A549 (cell line): ENCODE data around the gene TFR2. TPM values are rescaled to one million over a fixed set of nuclear protein-coding genes. Genes with fewer than 3 reads are reported as not detected.

Experiments used
- ATAC-seq, 2 experiments: fragments of 200-7000 bp in 1 of 2; fragments of >200 bp in 1 of 2; cut with Nextera tagmentation in 1 of 2; cut with Tn5 transposase in 1 of 2; 3 replicates each; pipeline versions ENCODE4 v1.8.0 to v1.9.1; 2018 to 2020; ENCODE audit warnings: mild to moderate bottlenecking in 1 of 2, moderate library complexity in 1 of 2
- CTCF ChIA-PET: fragments of 300-600 bp; sonication (Branson Sonifier 250); formaldehyde crosslinking; extraction: SDS; loops from one replicate; lab custom pipeline; 2021; ENCODE audit warnings: antibody characterized with exemption, inconsistent platforms; lab: Yijun Ruan, JAX
- POLR2A ChIA-PET: fragments of 350-600 bp; formaldehyde crosslinking; extraction: SDS; loops from one replicate; lab custom pipeline; 2021; ENCODE audit warnings: antibody characterized with exemption, inconsistent platforms; lab: Yijun Ruan, JAX
- DNase-seq, 2 experiments: peaks; one replicate each; pipeline versions ENCODE4 v3.0.0 to v3.0.0-alpha.2; 2011 to 2016; ENCODE audit warnings: low read depth in 1 of 2, low spot score in 1 of 2
- FAIRE-seq: peaks from 2 replicates; lab custom pipeline; 2011; peaks lifted over from hg19 to GRCh38; lab: Jason Lieb, UNC
- H3K27ac ChIP-seq, 2 experiments: fragments of >200 bp; sonication (Bioruptor Twin); formaldehyde crosslinking; 3 replicates each; pipeline ENCODE4 v1.5.1; 2016 to 2017
- H3K4me1 ChIP-seq: fragments of >200 bp; sonication (Bioruptor Twin); formaldehyde crosslinking; 3 replicates; pipeline ENCODE4 v1.6.1; 2016
- H3K4me2 ChIP-seq: fragments of >200 bp; sonication (Bioruptor Twin); formaldehyde crosslinking; 3 replicates; pipeline ENCODE4 v1.6.1; 2016
- H3K4me3 ChIP-seq: fragments of >200 bp; sonication (Bioruptor Twin); formaldehyde crosslinking; 3 replicates; pipeline ENCODE4 v1.5.1; 2016
- H3K9me3 ChIP-seq: fragments of >200 bp; sonication (Bioruptor Twin); formaldehyde crosslinking; 3 replicates; pipeline ENCODE4 v1.6.1; 2016
- CHD4 ChIP-seq: fragments of 200-600 bp; sonication (generic); IDR thresholded peaks from 2 replicates; pipeline ENCODE4 v1.6.1; 2016; ENCODE audit warnings: antibody characterized with exemption, mild to moderate bottlenecking, borderline replicate concordance
- CTCF ChIP-seq: fragments of >200 bp; sonication (Bioruptor Twin); formaldehyde crosslinking; IDR thresholded peaks from 3 replicates; pipeline ENCODE4 v1.5.1; 2016
- ELK1 ChIP-seq: fragments of 150-350 bp; IDR thresholded peaks from 2 replicates; pipeline ENCODE4 v1.6.1; 2014; ENCODE audit warnings: low read depth, mild to moderate bottlenecking, low read length
- ESRRA ChIP-seq: fragments of 150-350 bp; IDR thresholded peaks from 2 replicates; pipeline ENCODE4 v1.6.1; 2014; ENCODE audit warnings: mild to moderate bottlenecking, low read length, borderline replicate concordance
- FOSB ChIP-seq: fragments of 250-450 bp; sonication (Bioruptor Pico); IDR thresholded peaks from 2 replicates; pipeline ENCODE4 v1.5.0; 2020; ENCODE audit warnings: mild to moderate bottlenecking, moderate library complexity
- FOXS1 ChIP-seq: fragments of 250-450 bp; sonication (Bioruptor Pico); IDR thresholded peaks from 2 replicates; pipeline ENCODE4 v1.5.0; 2020; ENCODE audit warnings: mild to moderate bottlenecking, moderate library complexity
- HDAC2 ChIP-seq: fragments of 200-600 bp; sonication (generic); IDR thresholded peaks from 2 replicates; pipeline ENCODE4 v1.6.1; 2016
- HES2 ChIP-seq: fragments of >200 bp; sonication (Bioruptor Twin); formaldehyde crosslinking; IDR thresholded peaks from 2 replicates; pipeline ENCODE4 v1.6.1; 2016
- HOXA7 ChIP-seq: fragments of 250-450 bp; sonication (Bioruptor Pico); IDR thresholded peaks from 2 replicates; pipeline ENCODE4 v1.5.0; 2020; ENCODE audit warnings: mild to moderate bottlenecking, moderate library complexity
- HOXB5 ChIP-seq: fragments of 250-450 bp; sonication (Bioruptor Pico); IDR thresholded peaks from 2 replicates; pipeline ENCODE4 v1.5.0; 2020; ENCODE audit warnings: mild to moderate bottlenecking, moderate library complexity
- JUNB ChIP-seq: fragments of >200 bp; sonication (Bioruptor Twin); formaldehyde crosslinking; IDR thresholded peaks from 2 replicates; pipeline ENCODE4 v1.6.1; 2016
- KDM1A ChIP-seq: fragments of 200-600 bp; sonication (generic); IDR thresholded peaks from 2 replicates; pipeline ENCODE4 v1.6.1; 2016; ENCODE audit warnings: low read depth, mild to moderate bottlenecking
- MAFK ChIP-seq: fragments of 450-650 bp; IDR thresholded peaks from 2 replicates; pipeline ENCODE4 v1.6.1; 2014; ENCODE audit not compliant: partially characterized antibody
- MAX ChIP-seq: IDR thresholded peaks from 2 replicates; pipeline ENCODE4 v1.6.1; 2012
- MAZ ChIP-seq: fragments of 150-350 bp; IDR thresholded peaks from 2 replicates; pipeline ENCODE4 v1.6.1; 2014; ENCODE audit warnings: antibody characterized with exemption, low read depth, low read length, borderline replicate concordance
- NFE2L2 ChIP-seq: fragments of 150-350 bp; conservative IDR thresholded peaks from 2 replicates; pipeline ENCODE4 v1.6.1; 2014; ENCODE audit warnings: low read length
- NPAS2 ChIP-seq: fragments of 250-450 bp; sonication (Bioruptor Pico); IDR thresholded peaks from 2 replicates; pipeline ENCODE4 v1.8.0; 2022; ENCODE audit warnings: mild to moderate bottlenecking, moderate library complexity, borderline replicate concordance
- NR3C1 ChIP-seq: fragments of >200 bp; sonication (Bioruptor Twin); formaldehyde crosslinking; IDR thresholded peaks from 3 replicates; pipeline ENCODE4 v1.6.1; 2017
- PHF8 ChIP-seq: fragments of 200-600 bp; sonication (generic); IDR thresholded peaks from 2 replicates; pipeline ENCODE4 v1.6.1; 2016; ENCODE audit warnings: low read depth, mild to moderate bottlenecking, antibody characterized with exemption, moderate library complexity, borderline replicate concordance
- POLR2AphosphoS2 ChIP-seq: conservative IDR thresholded peaks from 2 replicates; pipeline ENCODE4 v1.6.1; 2012; ENCODE audit warnings: low read length, improper control_type of control experiment, inconsistent platforms
- RARB ChIP-seq: fragments of 250-450 bp; sonication (Bioruptor Pico); IDR thresholded peaks from 2 replicates; pipeline ENCODE4 v1.8.0; 2021; ENCODE audit warnings: mild to moderate bottlenecking, moderate library complexity
- RFX5 ChIP-seq: fragments of 450-650 bp; IDR thresholded peaks from 2 replicates; pipeline ENCODE4 v1.7.1; 2014; ENCODE audit warnings: antibody characterized with exemption, mild to moderate bottlenecking, moderate library complexity
- SREBF2 ChIP-seq: fragments of 450-650 bp; IDR thresholded peaks from 2 replicates; pipeline ENCODE4 v1.6.1; 2014; ENCODE audit warnings: mild to moderate bottlenecking, moderate library complexity
- TFCP2L1 ChIP-seq: fragments of 250-450 bp; sonication (Bioruptor Pico); IDR thresholded peaks from 2 replicates; pipeline ENCODE4 v1.5.0; 2021; ENCODE audit warnings: mild to moderate bottlenecking
- ZNF302 ChIP-seq: fragments of 250-450 bp; sonication (Bioruptor Pico); IDR thresholded peaks from 2 replicates; pipeline ENCODE4 v1.9.0; 2021; ENCODE audit warnings: inconsistent platforms, mild to moderate bottlenecking, moderate library complexity
- WGBS: methylation state at CpG from one replicate; pipeline ENCODE4 v1.1.6; 2017; ENCODE audit errors: missing lambda C conversion rate; 5-methylcytosine and 5-hydroxymethylcytosine counted together
- polyA plus RNA-seq, 4 experiments: library from polyadenylated mRNA; depleted of rRNA in 3 of 4; stranded (reverse); fragments of >200 nt; fragmentation: RNase III in 1 of 4; extraction: RNeasy Plus Mini Kit Qiagen cat#74134 plus additional on column Dnase treatment in 1 of 4; gene quantifications; 2 replicates in 3 of 4; 3 replicates in 1 of 4; pipeline ENCODE4 v1.2.3, GENCODE V29; 2011 to 2017

The TFR2 gene
- polyA plus RNA-seq, 2 of the 4 experiments (the other 2 are of a cell fraction), result 1.1 to 2.5 TPM

- CTCF ChIA-PET, result interaction anchor here (0.7 to 3.9 kb wide), 6 partner anchors 9 to 199 kb away, joined by 3 to 11 read pairs (median 4); no protein-coding TSS in a partner anchor
- FAIRE-seq, result no peak
Observed at GRCh38 chr7:100668069-100668449, 26.7 kb upstream of the TFR2 start.

GRCh38 chr7:100667331-100668068 lies 26.1 kb upstream of the TFR2 start:
- no peak overlapping the region for H3K4me2 ChIP-seq
- H3K27ac ChIP-seq, result no peak overlapping the region
- no peak overlapping the region for H3K4me3 ChIP-seq
- FAIRE-seq (no peak), ATAC-seq (no peak), DNase-seq (no peak)
- TF ChIP-seq ESRRA (no peak), HES2 (no peak), POLR2AphosphoS2 (no peak), TFCP2L1 (no peak), RARB (CRISPR knock-in tag) (no peak), MAZ (no peak), NFE2L2 (no peak), MAX (no peak), ELK1 (no peak), SREBF2 (no peak), ZNF302 (CRISPR knock-in tag) (no peak), NPAS2 (CRISPR knock-in tag) (no peak), CHD4 (no peak), FOXS1 (CRISPR knock-in tag) (no peak), MAFK (no peak), HOXA7 (CRISPR knock-in tag) (no peak), KDM1A (no peak)
- H3K9me3 ChIP-seq, result no peaks in the 10 kb centered on the region
- 59% methylated on average over 16 of the region's 16 CpGs for WGBS
- H3K4me1 ChIP-seq, result no peaks in the 10 kb centered on the region
- ChIA-PET POLR2A (no interaction called here), CTCF (interaction anchor here (1.0 to 3.9 kb wide), 5 partner anchors 10 to 198 kb away, joined by 3 to 11 read pairs (median 5); no protein-coding TSS in a partner anchor)

More at GRCh38 chr7:100668069-100668449, 26.7 kb upstream of the TFR2 start:
- Histone ChIP-seq H3K27ac (no peak overlapping the region), H3K9me3 (no peaks in the 10 kb centered on the region), H3K4me3 (no peak overlapping the region), H3K4me1 (no peaks in the 10 kb centered on the region), H3K4me2 (no peak overlapping the region)
- WGBS, result 66% methylated on average over 2 of the region's 2 CpGs
- no peak for DNase-seq
- TF ChIP-seq NR3C1 (no peak), RFX5 (no peak), HOXB5 (CRISPR knock-in tag) (no peak), HDAC2 (no peak), PHF8 (no peak), HOXA7 (CRISPR knock-in tag) (no peak), FOSB (CRISPR knock-in tag) (no peak), POLR2AphosphoS2 (no peak), JUNB (no peak), KDM1A (no peak), CTCF (no peak), ZNF302 (CRISPR knock-in tag) (no peak)
- ATAC-seq, result no peak
- POLR2A ChIA-PET, result no interaction called here
